GM13977 (cell line): ENCODE measurements around the gene LGR4.
A peak's percentile ranks its signal among the peaks of the same experiment; 100 is the strongest.

Experiments used
- DNase-seq: peaks from one replicate; pipeline ENCODE4 v3.0.0; 2012; ENCODE audit warnings: low spot score
- CTCF ChIP-seq: IDR thresholded peaks from 2 replicates; pipeline ENCODE4 v1.5.1; 2012; ENCODE audit warnings: mild to moderate bottlenecking, control low read depth; ENCODE audit not compliant: insufficient read depth; ENCODE audit errors: extremely low read depth, missing control alignments
- in situ Hi-C: fragments of 300-500 bp; cut with MboI; formaldehyde crosslinking; loops from one replicate; pipeline ENCODE4 v1.12.0; 2022; ENCODE audit warnings: low sequenced_read_pairs, low pct_unique_long_range_greater_than_20kb, mixed read lengths, inconsistent platforms; ENCODE audit not compliant: unreplicated experiment

The LGR4 gene

GRCh38 chr11:27363576-27364117 lies 108.9 kb downstream of the LGR4 start:
- TF ChIP-seq CTCF = no peak
- no peak for DNase-seq
- in situ Hi-C loops = no loop called here

GRCh38 chr11:27362749-27363575 lies 109.6 kb downstream of the LGR4 start, which contains the start of gene CCDC34:
CCDC34 (minus strand) TSS chr11:27363215; CDS start chr11:27363194, 21 bp downstream.
- no peak for TF ChIP-seq CTCF
- in situ Hi-C loops = no loop called here
- DNase-seq = peak; percentile 93

- no peak for TF ChIP-seq CTCF
- DNase-seq = no peak
- in situ Hi-C loops = no loop called here
These were observed 110.8 kb downstream of the LGR4 start for GRCh38 chr11:27361649-27362431.

- in situ Hi-C loops = no loop called here
- TF ChIP-seq CTCF = no peak
- no peak for DNase-seq
These were observed 114.3 kb downstream of the LGR4 start for GRCh38 chr11:27358296-27358695.

- TF ChIP-seq CTCF = no peak
- no peak for DNase-seq
- in situ Hi-C loops = no loop called here
These were observed 115.3 kb downstream of the LGR4 start for GRCh38 chr11:27357250-27357649.

- TF ChIP-seq CTCF = no peak
- in situ Hi-C loops = no loop called here
- no peak for DNase-seq
These were observed 115.9 kb downstream of the LGR4 start for GRCh38 chr11:27356624-27357222.
